Measurements from ENCODE around the gene C9orf72. TPM values are rescaled to one million over a fixed set of nuclear protein-coding genes. Genes with fewer than 3 reads are reported as not detected.
A peak's percentile ranks its signal among the peaks of the same experiment; 100 is the strongest.

The C9orf72 gene
- total and polyA plus RNA-seq, 2 of the 13 experiments (the other 11 are each of a cell fraction or from before 2014, with no cell fraction given): 3.1 to 5.9 TPM

DNA sequence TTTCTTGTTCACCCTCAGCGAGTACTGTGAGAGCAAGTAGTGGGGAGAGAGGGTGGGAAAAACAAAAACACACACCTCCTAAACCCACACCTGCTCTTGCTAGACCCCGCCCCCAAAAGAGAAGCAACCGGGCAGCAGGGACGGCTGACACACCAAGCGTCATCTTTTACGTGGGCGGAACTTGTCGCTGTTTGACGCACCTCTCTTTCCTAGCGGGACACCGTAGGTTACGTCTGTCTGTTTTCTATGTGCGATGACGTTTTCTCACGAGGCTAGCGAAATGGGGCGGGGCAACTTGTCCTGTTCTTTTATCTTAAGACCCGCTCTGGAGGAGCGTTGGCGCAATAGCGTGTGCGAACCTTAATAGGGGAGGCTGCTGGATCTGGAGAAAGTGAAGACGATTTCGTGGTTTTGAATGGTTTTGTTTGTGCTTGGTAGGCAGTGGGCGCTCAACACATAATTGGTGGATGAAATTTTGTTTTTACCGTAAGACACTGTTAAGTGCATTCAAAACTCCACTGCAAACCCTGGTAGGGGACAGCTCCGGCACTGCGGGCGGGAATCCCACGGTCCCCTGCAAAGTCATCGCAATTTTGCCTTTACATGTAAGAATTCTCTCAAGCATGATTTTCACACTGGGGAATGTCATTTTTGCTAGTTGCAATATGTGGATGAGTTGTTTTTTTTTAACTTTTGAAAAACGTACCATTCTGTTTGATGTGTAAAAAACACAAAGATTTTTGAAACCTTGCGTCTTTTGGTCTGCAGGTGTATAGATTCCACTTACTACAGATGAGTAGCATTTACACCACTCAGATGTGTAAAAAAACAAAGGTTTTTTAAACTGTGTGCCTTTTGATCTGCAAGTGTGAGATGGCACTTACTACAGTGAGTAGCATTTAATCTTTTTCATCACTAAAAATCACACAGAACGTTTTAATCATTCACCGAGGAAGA lies 631 bp upstream of the C9orf72 start (continued):
- TF ChIP-seq, protein P1, sequence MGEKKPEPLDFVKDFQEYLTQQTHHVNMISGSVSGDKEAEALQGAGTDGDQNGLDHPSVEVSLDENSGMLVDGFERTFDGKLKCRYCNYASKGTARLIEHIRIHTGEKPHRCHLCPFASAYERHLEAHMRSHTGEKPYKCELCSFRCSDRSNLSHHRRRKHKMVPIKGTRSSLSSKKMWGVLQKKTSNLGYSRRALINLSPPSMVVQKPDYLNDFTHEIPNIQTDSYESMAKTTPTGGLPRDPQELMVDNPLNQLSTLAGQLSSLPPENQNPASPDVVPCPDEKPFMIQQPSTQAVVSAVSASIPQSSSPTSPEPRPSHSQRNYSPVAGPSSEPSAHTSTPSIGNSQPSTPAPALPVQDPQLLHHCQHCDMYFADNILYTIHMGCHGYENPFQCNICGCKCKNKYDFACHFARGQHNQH (CRISPR knock-in tag; IDR thresholded peaks at IDR 0.05): peak; percentile 42; the same call in 1 of the 2 replicates
- no peak for TF ChIP-seq ZNF274 (CRISPR knock-in tag; IDR thresholded peaks at IDR 0.05)
- TF ChIP-seq, protein P2, sequence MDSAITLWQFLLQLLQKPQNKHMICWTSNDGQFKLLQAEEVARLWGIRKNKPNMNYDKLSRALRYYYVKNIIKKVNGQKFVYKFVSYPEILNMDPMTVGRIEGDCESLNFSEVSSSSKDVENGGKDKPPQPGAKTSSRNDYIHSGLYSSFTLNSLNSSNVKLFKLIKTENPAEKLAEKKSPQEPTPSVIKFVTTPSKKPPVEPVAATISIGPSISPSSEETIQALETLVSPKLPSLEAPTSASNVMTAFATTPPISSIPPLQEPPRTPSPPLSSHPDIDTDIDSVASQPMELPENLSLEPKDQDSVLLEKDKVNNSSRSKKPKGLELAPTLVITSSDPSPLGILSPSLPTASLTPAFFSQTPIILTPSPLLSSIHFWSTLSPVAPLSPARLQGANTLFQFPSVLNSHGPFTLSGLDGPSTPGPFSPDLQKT (CRISPR knock-in tag; IDR thresholded peaks at IDR 0.05; ENCODE audit: borderline replicate concordance): no peak
- TF ChIP-seq SP5 (CRISPR knock-in tag; IDR thresholded peaks at IDR 0.05; ENCODE audit: borderline replicate concordance, low read depth): peak; percentile 83
- no peak; the same call in 1 of the 2 replicates for TF ChIP-seq ZNF558 (CRISPR knock-in tag; IDR thresholded peaks at IDR 0.05; ENCODE audit: borderline replicate concordance)
- TF ChIP-seq ZNF235 (CRISPR knock-in tag; IDR thresholded peaks at IDR 0.05; ENCODE audit: borderline replicate concordance): no peak
- no peak for TF ChIP-seq PRMT3 (CRISPR knock-in tag; IDR thresholded peaks at IDR 0.05; ENCODE audit: borderline replicate concordance, low read depth)
- TF ChIP-seq, protein P3, sequence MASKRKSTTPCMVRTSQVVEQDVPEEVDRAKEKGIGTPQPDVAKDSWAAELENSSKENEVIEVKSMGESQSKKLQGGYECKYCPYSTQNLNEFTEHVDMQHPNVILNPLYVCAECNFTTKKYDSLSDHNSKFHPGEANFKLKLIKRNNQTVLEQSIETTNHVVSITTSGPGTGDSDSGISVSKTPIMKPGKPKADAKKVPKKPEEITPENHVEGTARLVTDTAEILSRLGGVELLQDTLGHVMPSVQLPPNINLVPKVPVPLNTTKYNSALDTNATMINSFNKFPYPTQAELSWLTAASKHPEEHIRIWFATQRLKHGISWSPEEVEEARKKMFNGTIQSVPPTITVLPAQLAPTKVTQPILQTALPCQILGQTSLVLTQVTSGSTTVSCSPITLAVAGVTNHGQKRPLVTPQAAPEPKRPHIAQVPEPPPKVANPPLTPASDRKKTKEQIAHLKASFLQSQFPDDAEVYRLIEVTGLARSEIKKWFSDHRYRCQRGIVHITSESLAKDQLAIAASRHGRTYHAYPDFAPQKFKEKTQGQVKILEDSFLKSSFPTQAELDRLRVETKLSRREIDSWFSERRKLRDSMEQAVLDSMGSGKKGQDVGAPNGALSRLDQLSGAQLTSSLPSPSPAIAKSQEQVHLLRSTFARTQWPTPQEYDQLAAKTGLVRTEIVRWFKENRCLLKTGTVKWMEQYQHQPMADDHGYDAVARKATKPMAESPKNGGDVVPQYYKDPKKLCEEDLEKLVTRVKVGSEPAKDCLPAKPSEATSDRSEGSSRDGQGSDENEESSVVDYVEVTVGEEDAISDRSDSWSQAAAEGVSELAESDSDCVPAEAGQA (IDR thresholded peaks at IDR 0.05; ENCODE audit: low read depth): peak; percentile 99
- TF ChIP-seq, protein P3 (CRISPR knock-in tag; IDR thresholded peaks at IDR 0.05; ENCODE audit: borderline replicate concordance): no peak
- no peak for TF ChIP-seq ZNF136 (CRISPR knock-in tag; IDR thresholded peaks at IDR 0.05; ENCODE audit: low read depth)
- peak; percentile 49; the same call in 1 of the 2 replicates for TF ChIP-seq REPIN1 (CRISPR knock-in tag; IDR thresholded peaks at IDR 0.05; ENCODE audit: borderline replicate concordance, low read depth)
- TF ChIP-seq ZNF501 (CRISPR knock-in tag; IDR thresholded peaks at IDR 0.05): 0 out of 2 replicates have a peak, but pooled peaks have one; percentile 44
- TF ChIP-seq ELF1 (CRISPR knock-in tag; IDR thresholded peaks at IDR 0.05): peak; percentile 77
- TF ChIP-seq PHF20 (CRISPR knock-in tag; IDR thresholded peaks at IDR 0.05): peak; percentile 60
- peak; percentile 56 for TF ChIP-seq SALL1 (CRISPR knock-in tag; IDR thresholded peaks at IDR 0.05)
- TF ChIP-seq, protein P4, sequence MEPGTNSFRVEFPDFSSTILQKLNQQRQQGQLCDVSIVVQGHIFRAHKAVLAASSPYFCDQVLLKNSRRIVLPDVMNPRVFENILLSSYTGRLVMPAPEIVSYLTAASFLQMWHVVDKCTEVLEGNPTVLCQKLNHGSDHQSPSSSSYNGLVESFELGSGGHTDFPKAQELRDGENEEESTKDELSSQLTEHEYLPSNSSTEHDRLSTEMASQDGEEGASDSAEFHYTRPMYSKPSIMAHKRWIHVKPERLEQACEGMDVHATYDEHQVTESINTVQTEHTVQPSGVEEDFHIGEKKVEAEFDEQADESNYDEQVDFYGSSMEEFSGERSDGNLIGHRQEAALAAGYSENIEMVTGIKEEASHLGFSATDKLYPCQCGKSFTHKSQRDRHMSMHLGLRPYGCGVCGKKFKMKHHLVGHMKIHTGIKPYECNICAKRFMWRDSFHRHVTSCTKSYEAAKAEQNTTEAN (CRISPR knock-in tag; conservative IDR thresholded peaks at IDR 0.05): 0 out of 2 replicates have a peak, but pooled peaks have one; percentile 34
- TF ChIP-seq GATAD1 (CRISPR knock-in tag; IDR thresholded peaks at IDR 0.05): peak; percentile 84

Data from HepG2 (cell line).